GM04503 (cell line): ENCODE measurements around the gene SLC8A1.

Experiments
- DNase-seq: peaks from one replicate; pipeline ENCODE4 v3.0.0-alpha.2; 2012; ENCODE audit warnings: low read depth

Gene SLC8A1

DNA sequence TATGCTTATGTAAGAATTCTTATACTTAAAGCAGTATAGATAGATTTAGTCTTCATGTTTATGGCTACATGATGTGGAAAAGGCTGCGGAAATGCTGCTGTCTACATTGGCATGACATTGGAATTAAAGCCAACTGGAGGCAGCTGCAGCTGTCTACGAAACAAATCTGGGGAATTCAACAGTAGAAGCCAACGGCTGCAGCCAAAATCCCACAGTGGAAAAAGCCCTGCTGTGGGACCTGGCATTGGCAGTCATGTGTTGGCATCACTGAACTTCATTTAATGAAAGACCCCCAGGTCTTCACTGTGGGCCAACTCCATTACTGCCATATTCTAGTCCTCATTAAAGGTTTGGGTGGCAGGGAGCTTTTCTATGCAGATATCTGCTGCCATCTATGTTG, 223.6 kb downstream of the SLC8A1 start:
- DNase-seq: no peak

- DNase-seq: no peak
Observed at GRCh38 chr2:40227210-40227609, 224.7 kb downstream of the SLC8A1 start.

GRCh38 chr2:40226637-40227036, 225.3 kb downstream of the SLC8A1 start:
- no peak for DNase-seq

DNA sequence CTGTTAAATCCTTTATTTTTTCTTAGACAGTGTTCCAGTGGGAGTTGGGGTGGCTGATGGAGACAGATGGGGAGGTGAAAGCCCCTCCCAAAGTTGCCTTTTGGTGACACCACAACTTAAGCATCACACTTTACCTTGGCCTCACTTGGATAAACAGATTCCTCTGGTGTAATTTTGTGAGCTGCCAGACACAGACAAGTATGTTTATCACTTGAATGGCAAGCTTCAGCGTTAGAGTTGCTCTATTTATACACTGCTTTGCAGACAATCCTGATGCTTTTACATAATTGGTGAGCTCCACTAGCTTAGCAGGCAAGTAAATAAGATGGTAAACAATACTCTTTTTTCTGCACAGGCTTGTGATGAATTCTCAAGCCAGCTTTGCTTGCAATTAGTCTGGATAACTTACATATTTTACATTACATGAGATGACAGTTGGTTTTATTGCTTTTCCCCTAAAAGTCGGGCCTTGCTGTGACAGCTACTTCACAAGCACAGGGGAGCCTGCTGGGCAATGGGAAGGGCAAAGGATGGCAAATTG, 226.2 kb downstream of the SLC8A1 start:
- DNase-seq: no peak

DNA sequence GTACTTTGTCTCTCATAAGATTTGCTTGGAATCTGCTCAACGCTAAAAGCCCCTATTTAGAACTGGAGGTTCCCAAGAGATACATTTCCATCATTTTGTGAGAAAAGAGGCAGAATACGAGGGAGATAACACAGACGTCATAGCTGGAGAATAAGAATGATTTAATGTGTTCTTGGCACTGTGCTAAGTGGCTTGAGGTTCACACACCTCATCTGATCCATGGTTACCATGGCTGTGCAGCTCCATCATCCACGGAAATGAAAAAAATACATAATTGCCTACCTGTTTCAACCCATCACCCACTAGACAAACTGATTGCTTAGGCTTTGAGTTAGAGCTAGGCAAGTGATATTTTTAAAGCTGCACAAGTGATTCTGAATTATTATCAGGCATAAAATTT, 227.6 kb downstream of the SLC8A1 start:
- no peak for DNase-seq

- DNase-seq: no peak
Observed at GRCh38 chr2:40220177-40220925, 231.5 kb downstream of the SLC8A1 start.

GRCh38 chr2:40219141-40219540, 232.7 kb downstream of the SLC8A1 start:
- no peak for DNase-seq

GRCh38 chr2:40218679-40219078, 233.2 kb downstream of the SLC8A1 start:
- no peak for DNase-seq

GRCh38 chr2:40213619-40214018, 238.3 kb downstream of the SLC8A1 start:
- DNase-seq: no peak

DNA sequence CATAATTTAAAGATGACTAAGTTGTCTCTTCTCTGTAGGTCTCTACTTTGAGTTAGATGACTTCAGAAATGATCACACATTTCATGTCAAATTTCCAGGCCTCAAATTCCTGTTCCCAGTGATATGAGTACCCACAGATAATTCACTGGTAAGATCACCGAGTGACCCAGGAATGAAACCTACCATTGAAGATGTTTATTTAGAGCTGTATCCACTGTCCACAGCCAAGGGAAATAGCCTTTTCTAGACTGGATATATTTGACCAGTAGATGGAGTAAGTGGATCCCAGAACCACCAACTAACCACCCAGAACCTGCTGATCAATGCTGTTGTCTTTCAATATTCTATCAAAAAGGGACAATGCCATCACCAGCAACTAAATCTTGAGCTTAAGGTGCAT, 238.8 kb downstream of the SLC8A1 start:
- peak; percentile 78 for DNase-seq

DNA sequence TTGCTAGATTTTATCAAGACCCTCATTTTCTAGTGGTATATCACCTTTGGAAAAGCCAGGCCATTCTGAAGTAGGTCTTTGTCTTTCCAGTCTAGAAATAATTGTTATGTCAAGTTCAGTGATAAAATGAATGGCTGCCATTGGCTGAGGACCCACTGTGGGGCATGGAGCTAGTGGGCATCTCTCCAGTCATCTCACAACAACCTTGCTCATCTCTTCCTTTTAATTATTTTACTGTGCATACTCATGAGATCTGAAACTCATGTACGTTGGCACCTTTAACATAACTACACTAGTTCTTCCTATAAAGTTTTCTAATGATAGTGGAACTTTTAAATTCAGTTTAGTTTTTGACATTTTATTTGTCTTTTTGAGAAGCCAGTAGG, 240.9 kb downstream of the SLC8A1 start:
- no peak for DNase-seq

GRCh38 chr2:40210344-40210967, 241.4 kb downstream of the SLC8A1 start:
- DNase-seq: no peak

- DNase-seq: no peak
Observed at GRCh38 chr2:40209761-40210160, 242.1 kb downstream of the SLC8A1 start.

DNA sequence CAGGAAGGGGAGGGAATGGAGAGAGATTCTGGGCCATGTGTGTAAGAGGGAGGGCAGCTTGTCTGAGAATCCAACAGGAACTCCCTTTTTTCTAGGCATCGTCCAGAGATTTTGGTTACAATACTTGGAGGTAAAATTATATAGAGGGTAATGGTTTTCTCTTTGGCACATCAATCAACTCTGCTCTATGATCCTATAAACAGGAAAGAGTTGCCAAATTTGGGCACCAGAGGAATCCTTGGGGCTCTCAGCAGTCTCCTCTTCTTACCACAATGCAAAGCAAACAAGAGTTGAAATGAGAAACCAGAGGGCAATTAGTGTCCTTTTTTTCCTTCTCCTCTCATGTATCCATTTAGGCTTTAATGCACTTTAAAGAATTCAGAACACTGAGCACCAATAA, 243.4 kb downstream of the SLC8A1 start:
- DNase-seq: no peak

GRCh38 chr2:40204268-40204667, 247.6 kb downstream of the SLC8A1 start:
- DNase-seq: no peak

- peak; percentile 70 for DNase-seq
Observed at GRCh38 chr2:40202798-40203400, 249.0 kb downstream of the SLC8A1 start.

GRCh38 chr2:40201425-40201824, 250.5 kb downstream of the SLC8A1 start:
- DNase-seq: no peak

DNA sequence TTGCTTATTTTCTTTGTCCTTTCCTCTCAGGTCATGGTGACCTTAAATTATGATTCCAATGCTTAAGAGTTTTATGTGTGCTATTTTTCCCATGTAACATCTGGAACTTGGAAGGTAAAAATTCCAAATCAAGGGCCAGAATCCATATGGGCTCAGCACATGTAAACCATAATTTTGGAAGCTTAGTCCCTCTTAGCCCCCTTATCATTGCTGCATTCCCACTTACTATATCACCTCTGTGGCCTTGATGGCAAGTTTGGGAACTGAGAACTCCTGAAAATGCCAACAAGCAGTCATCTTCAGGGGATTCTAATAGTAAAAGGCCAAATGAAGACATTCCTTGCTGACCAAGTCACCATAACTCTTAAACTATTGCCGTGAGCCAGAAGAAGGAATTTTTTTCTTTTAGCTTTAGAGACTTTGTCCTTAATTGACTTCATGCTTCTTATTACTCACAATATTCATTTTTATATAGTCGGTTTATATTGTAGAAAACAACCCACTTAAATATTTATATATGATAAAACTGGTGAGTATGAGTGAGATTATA, 251.4 kb downstream of the SLC8A1 start:
- DNase-seq: peak; percentile 60

- no peak for DNase-seq
Observed at GRCh38 chr2:40199771-40200170, 252.1 kb downstream of the SLC8A1 start.

DNA sequence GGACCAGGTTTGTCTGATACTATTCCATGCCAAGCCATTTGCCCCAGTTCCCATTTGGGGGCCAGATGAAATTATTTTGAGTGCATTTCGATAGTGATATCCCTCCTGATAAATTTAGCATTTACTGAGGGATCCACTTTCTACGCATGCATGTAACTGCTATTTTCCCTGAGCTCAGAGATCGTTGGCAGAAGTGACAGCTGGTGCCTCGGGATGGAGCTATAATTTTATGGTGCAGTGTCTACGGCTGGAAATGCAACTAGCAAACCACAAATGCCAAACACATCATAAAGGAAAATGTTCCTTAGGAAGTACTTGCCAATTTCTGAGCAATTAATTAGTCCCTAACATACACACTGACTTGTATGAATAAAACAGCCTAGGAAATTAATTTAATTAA, 254.8 kb downstream of the SLC8A1 start:
- DNase-seq: no peak

GRCh38 chr2:40193670-40194026, 258.2 kb downstream of the SLC8A1 start:
- no peak for DNase-seq

GRCh38 chr2:40192864-40193669, 258.8 kb downstream of the SLC8A1 start:
- no peak for DNase-seq
